Uterus (tissue), 4 donors: ENCODE results near the gene CDHR1. TPM values are rescaled to one million over a fixed set of nuclear protein-coding genes. Genes with fewer than 3 reads are reported as not detected.
"Not testable (repeated sequence)": the region's sequence is repeated elsewhere in the genome, so short reads cannot be mapped to it uniquely, and the experiment has no call there.

Experiments
- DNase-seq, 2 donors: peaks; one replicate each; pipeline ENCODE4 v3.0.0-alpha.2; 2019 to 2020
- H3K27ac ChIP-seq, 2 donors: fragments of 200-600 bp; sonication (generic); 1 replicate in 1 of 2; 2 replicates in 1 of 2; pipeline ENCODE4 v1.5.1; 2016 to 2018
- H3K27me3 ChIP-seq, 2 donors: fragments of 200-600 bp; sonication (generic); one replicate each; pipeline ENCODE4 v1.5.1; 2018 to 2019; ENCODE audit warnings: control low read depth in 1 of 2
- H3K36me3 ChIP-seq, 2 donors: fragments of 200-600 bp; sonication (generic); one replicate each; pipeline ENCODE4 v1.5.1; 2019; ENCODE audit warnings: control low read depth in 1 of 2
- H3K4me1 ChIP-seq, 2 donors: fragments of 200-600 bp; sonication (generic); one replicate each; pipeline ENCODE4 v1.5.1; 2018 to 2019; ENCODE audit warnings: control low read depth in 1 of 2
- H3K4me3 ChIP-seq, 2 donors: fragments of 200-600 bp; sonication (generic); 1 replicate in 1 of 2; 2 replicates in 1 of 2; pipeline ENCODE4 v1.5.1; 2018 to 2019; ENCODE audit warnings: mild to moderate bottlenecking in 1 of 2
- H3K9me3 ChIP-seq, 2 donors: fragments of 200-600 bp; sonication (generic); one replicate each; pipeline ENCODE4 v1.5.1; 2019; ENCODE audit warnings: control low read depth in 1 of 2
- CTCF ChIP-seq, 4 experiments: fragments of 200-600 bp in 2 of 4; fragments of 450-650 bp in 2 of 4; sonication (generic) in 2 of 4; IDR thresholded peaks; one replicate each; pipeline ENCODE4 v1.5.1; 2016 to 2019; ENCODE audit warnings: antibody characterized with exemption in 4 of 4, mild to moderate bottlenecking in 2 of 4, moderate library complexity in 1 of 4
- POLR2A ChIP-seq, 2 donors: fragments of 450-650 bp; IDR thresholded peaks; one replicate each; pipeline ENCODE4 v1.6.1; 2016; ENCODE audit warnings: antibody characterized with exemption in 2 of 2, mild to moderate bottlenecking in 1 of 2, moderate library complexity in 1 of 2
- intact Hi-C: fragments of 100-400 bp; cut with DNase I; formaldehyde crosslinking; loops from one replicate; pipeline ENCODE4 v1.15.1; 2023; ENCODE audit warnings: low total_unique reads
- total RNA-seq, 4 donors: library from RNA; depleted of rRNA in 3 of 4; stranded (reverse); fragments of >200 nt in 3 of 4; gene quantifications; one replicate each; pipeline versions ENCODE4 v1.1.0 to v1.2.4, GENCODE V29; 2014 to 2023
- donor health status: DM: yes; HTN: yes; CAD: no.

The CDHR1 gene
- total RNA-seq, result 1 to 10 TPM in 2 of 4 donors, under 1 TPM in 1, not detected in 1; under 0.01 to 1.5 (median 1.0) TPM

DNA sequence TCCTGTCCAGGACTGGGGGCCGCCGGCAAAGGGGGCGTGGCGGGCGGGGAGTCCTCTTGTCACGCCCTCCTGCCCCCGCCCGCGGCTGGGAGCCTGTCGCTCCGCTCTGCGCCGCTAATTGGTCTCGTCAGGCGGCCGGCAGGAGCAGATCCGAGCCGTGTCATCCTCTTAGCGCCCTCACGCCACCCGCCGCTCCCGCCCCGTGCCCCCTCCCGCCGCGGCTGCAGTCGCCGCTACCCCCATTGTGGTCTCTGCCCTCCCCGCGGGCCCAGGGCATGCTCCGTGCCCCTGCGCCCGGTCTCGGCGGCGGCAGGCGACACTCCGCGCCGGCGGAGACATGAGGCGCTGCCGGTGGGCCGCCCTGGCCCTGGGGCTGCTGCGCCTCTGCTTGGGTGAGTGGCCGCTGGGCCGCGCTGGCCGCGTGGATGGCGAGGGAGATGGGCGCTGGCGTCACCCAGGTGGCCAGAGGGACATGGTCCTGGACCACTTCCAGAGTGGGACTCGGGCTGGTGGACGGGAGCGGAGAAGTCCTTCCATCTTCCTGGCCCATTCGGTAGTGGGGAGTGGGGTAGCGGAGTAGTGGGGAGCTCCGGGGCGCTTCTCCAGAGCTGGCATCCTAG, at the start of gene CDHR1:
Gene CDHR1 (plus strand): TSS at position 114 of the 620 bp plus-strand sequence. CDS start 224 bp downstream, at position 338.
- Histone ChIP-seq H3K27ac (no peak within 1 kb of the TSS), H3K36me3 (no peaks in the 10 kb centered on the region), H3K4me1 (no peaks in the 10 kb centered on the region), H3K9me3 (no peaks in the 10 kb centered on the region), H3K27me3 (peaks cover 0 to 6% of the 10 kb centered on the region in 2 donors), H3K4me3 (no peak within 1 kb of the TSS)
- TF ChIP-seq POLR2A (IDR thresholded peaks at IDR 0.05) (no peak), CTCF (IDR thresholded peaks at IDR 0.05) (no peak)
- DNase-seq, result no peak
- intact Hi-C loops, result no loop called here

DNA sequence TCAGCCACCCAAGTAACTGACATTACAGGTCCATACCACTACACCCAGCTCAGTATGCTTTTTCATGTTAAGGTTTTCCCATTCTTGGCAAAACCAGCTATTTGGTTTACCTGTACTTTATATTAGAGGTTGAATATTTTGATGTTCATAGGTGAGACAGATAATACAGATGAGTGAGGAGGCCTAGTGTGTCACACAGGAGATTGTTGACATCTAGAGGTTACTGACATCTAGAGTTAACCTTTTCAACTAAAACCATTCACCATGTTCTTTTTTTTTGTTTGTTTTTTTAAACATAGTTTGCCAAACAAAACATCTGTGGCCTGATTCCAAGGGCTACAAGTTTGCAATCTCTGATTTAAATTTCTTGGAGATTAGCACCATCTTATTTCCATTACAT, 47.0 kb upstream of the CDHR1 start:
- intact Hi-C loops, result no loop called here
- Histone ChIP-seq H3K27me3 (no peaks in the 10 kb centered on the region), H3K27ac (no peak overlapping the region), H3K9me3 (no peaks in the 10 kb centered on the region), H3K4me3 (no peak overlapping the region), H3K36me3 (peaks cover 0 to 2% of the 10 kb centered on the region in 2 donors), H3K4me1 (no peaks in the 10 kb centered on the region)
- no peak for TF ChIP-seq CTCF (IDR thresholded peaks at IDR 0.05)
- TF ChIP-seq POLR2A (IDR thresholded peaks at IDR 0.05), result no peak
- DNase-seq, result no peak

GRCh38 chr10:84148006-84148597, 46.2 kb upstream of the CDHR1 start:
- H3K27ac ChIP-seq, H3K36me3 ChIP-seq, intact Hi-C loops, H3K4me1 ChIP-seq, H3K27me3 ChIP-seq, DNase-seq, H3K4me3 ChIP-seq, H3K9me3 ChIP-seq: not testable (repeated sequence)
- TF ChIP-seq CTCF (IDR thresholded peaks at IDR 0.05), result peak; percentile 14 to 42 (median 30)

- peaks cover 0 to 2% of the 10 kb centered on the region in 2 donors for H3K36me3 ChIP-seq
- H3K4me1 ChIP-seq, result no peaks in the 10 kb centered on the region
- DNase-seq, result no peak
- H3K27me3 ChIP-seq, result no peaks in the 10 kb centered on the region
- intact Hi-C loops, result no loop called here
- no peak for TF ChIP-seq POLR2A (IDR thresholded peaks at IDR 0.05)
- no peak for TF ChIP-seq CTCF (IDR thresholded peaks at IDR 0.05)
- no peak overlapping the region for H3K4me3 ChIP-seq
- H3K9me3 ChIP-seq, result no peaks in the 10 kb centered on the region
- no peak overlapping the region for H3K27ac ChIP-seq
Measured at GRCh38 chr10:84149854-84150253, 44.5 kb upstream of the CDHR1 start.

- no peaks in the 10 kb centered on the region for H3K9me3 ChIP-seq
- H3K4me1 ChIP-seq, result no peaks in the 10 kb centered on the region
- no peak overlapping the region for H3K4me3 ChIP-seq
- H3K36me3 ChIP-seq, result peaks cover 0 to 2% of the 10 kb centered on the region in 2 donors
- H3K27me3 ChIP-seq, result no peaks in the 10 kb centered on the region
- no peak overlapping the region for H3K27ac ChIP-seq
- intact Hi-C loops, result no loop called here
- DNase-seq, result no peak
- TF ChIP-seq POLR2A (IDR thresholded peaks at IDR 0.05) (no peak), CTCF (IDR thresholded peaks at IDR 0.05) (no peak)
Measured at GRCh38 chr10:84152769-84153168, 41.6 kb upstream of the CDHR1 start.
